Heart right ventricle (tissue), 16 donors: ENCODE results near the gene ZFPM1. TPM values are rescaled to one million over a fixed set of nuclear protein-coding genes. Genes with fewer than 3 reads are reported as not detected.

ENCODE experiments used
- ATAC-seq, 8 donors: fragments of 200-7000 bp; cut with Tn5 transposase; one replicate each; pipeline ENCODE4 v1.9.1; 2020; ENCODE audit warnings: mild to moderate bottlenecking in 8 of 8, moderate library complexity in 8 of 8, moderate number of reproducible peaks in 1 of 8
- DNase-seq, 2 donors: peaks; one replicate each; pipeline ENCODE4 v3.0.0-alpha.2; 2020
- H3K27ac ChIP-seq, 10 donors: fragments of 200-600 bp; sonication (generic) in 2 of 10; one replicate each; pipeline versions ENCODE4 v1.5.0 to v1.8.0; 2020 to 2022; ENCODE audit warnings: mild to moderate bottlenecking in 3 of 10
- H3K27me3 ChIP-seq, 7 donors: fragments of 200-600 bp; one replicate each; pipeline ENCODE4 v1.8.0; 2021 to 2022; ENCODE audit warnings: mild to moderate bottlenecking in 2 of 7
- H3K36me3 ChIP-seq, 9 donors: fragments of 200-600 bp; sonication (generic) in 1 of 9; one replicate each; pipeline versions ENCODE4 v1.5.0 to v1.8.0; 2020 to 2022; ENCODE audit warnings: mild to moderate bottlenecking in 2 of 9
- H3K4me1 ChIP-seq, 9 donors: fragments of 200-600 bp; sonication (generic) in 1 of 9; one replicate each; pipeline versions ENCODE4 v1.5.0 to v1.8.0; 2020 to 2022; ENCODE audit warnings: mild to moderate bottlenecking in 4 of 9
- H3K4me3 ChIP-seq, 10 donors: fragments of 200-600 bp; sonication (generic) in 2 of 10; one replicate each; pipeline versions ENCODE4 v1.5.0 to v1.8.0; 2020 to 2022; ENCODE audit warnings: mild to moderate bottlenecking in 7 of 10, moderate library complexity in 2 of 10
- H3K9me3 ChIP-seq, 11 donors: fragments of 200-600 bp in 10 of 11; sonication (generic) in 2 of 11; one replicate each; pipeline versions ENCODE4 v1.5.0 to v1.8.0; 2013 to 2022; ENCODE audit warnings: mild to moderate bottlenecking in 2 of 11, control low read depth in 1 of 11, moderate library complexity in 1 of 11
- WGBS, 2 donors: extraction: QIAGEN DNeasy Blood & Tissue Kit; methylation state at CpG; one replicate each; pipeline ENCODE4 v1.1.7; 2013; ENCODE audit warnings: inconsistent platforms in 1 of 2; 5-methylcytosine and 5-hydroxymethylcytosine counted together
- intact Hi-C, 10 donors: fragments of 100-400 bp; cut with DNase I; formaldehyde crosslinking; loops; one replicate each; pipeline versions ENCODE4 v1.11.1 to v1.14.2; 2022
- polyA plus RNA-seq, 2 donors: library from polyadenylated mRNA; stranded (reverse); fragments of 200-250 nt; gene quantifications; one replicate each; pipeline ENCODE4 v1.2.3, GENCODE V29; 2013
- total RNA-seq, 10 donors: library from RNA; stranded (reverse); fragmentation: NEBNext Ultra II Directional in 3 of 10; extraction: Animal tissue kit (Norgen Biotek cat#: 25700) in 3 of 10; gene quantifications; one replicate each; pipeline versions ENCODE4 v1.2.1 to v1.2.4, GENCODE V29; 2021 to 2023
- TF ChIP-seq, protein P1 (sequence below), 9 donors: fragments of 200-600 bp; sonication (generic) in 2 of 9; IDR thresholded peaks; one replicate each; pipeline versions ENCODE4 v1.5.0 to v1.8.0; 2021 to 2022; ENCODE audit warnings: antibody characterized with exemption in 9 of 9, mild to moderate bottlenecking in 5 of 9, moderate library complexity in 1 of 9
- donor health status: Arrhythmogenic right ventricular cardiomyopathy.
- donor health status: ischemic (EF 13 %, LVEDD 7.1; RV severe dilation, severe dysfunction).
- donor health status: healthy with polysubstance abuse.
- donor health status: DM: no; HTN: yes; CAD: no.
- donor health status: DM: no; HTN: no; CAD: no.
- donor health status: ischemic (EF 25% LVEDD 6.9; RV normal size, moderate dysfunction).
- donor health status: ischemic (EF 25% LVEDD 5.7; RV mildly dilated, moderate dysfunction).
- donor health status: healthy.
- donor health status: DM: yes; HTN: yes; CAD: no.
- donor health status: Ischemic cardiomyopathy.
- donor health status: ischemic (EF 35%, LVEDD 5.7; RV mildly dilated, moderate dysfunction).
- donor health status: nonischemic (EF 11% LVEDD 7.7; RV severe dilation, severe dysfunction).
- donor health status: DM: yes; HTN: yes; CAD: no.
- donor health status: PGD.
- donor health status: ischemic (EF 29% LVEDD 5.4; RV normal size, mild dysfunction).
- donor health status: nonischemic (EF 23%, LVEDD 6.1; RV moderate dilation, normal function).

Gene ZFPM1
- total and polyA plus RNA-seq, 12 donors = 2.0 to 10.4 (median 4.4) TPM

DNA sequence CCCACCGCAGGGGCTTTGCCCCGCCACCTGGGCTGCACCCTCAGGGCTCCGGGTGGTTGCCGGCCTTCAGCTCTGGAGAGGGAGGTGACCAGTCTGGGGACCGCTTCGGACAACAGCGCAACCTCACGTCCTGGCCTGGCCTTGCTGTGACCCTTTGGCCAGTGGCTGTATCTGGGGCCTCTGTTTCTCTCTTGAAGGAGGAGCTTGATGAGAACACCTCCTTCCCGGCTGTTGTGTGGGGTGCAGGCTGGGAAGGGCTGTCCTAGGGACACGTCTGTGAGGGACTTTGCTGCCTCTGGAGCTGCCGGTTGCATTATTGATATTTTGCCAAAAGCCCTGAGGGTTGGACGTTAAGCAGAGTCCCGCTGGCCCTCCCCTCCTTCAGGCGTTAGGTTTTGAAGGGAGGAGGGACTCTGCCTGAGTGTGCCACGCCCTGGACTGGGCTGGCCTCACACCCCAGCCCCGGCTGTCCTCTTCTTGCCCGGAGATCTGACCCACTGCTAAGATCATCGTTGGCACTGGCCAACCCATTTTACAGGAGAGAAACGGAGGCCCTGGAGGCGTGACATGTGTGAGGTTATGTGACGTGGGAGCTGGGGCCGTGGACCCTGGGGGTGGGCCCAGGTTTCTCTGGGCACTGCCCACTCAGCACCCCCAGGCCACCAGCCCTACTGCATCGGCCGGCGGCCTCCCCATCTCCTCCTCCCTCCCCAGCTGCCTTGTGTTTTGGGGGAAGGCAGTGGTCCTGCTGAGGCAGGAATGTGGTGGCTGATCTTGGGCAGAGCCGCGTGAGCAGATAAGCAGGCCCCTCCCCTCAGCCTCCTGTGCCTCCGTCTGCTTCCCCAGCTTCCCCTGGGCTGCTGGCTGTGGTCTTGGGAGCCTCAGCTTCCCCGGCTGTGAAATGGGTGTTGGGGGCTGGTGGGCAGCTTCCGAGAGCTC is 8.5 kb downstream of the ZFPM1 start:
- Histone ChIP-seq H3K4me1 (peaks cover 0 to 36% (median 12%) of the 10 kb centered on the region in 9 donors), H3K9me3 (no peaks in the 10 kb centered on the region), H3K27ac (peak overlapping the region in 1 of 10 donors; percentile 34), H3K4me3 (no peak overlapping the region), H3K36me3 (no peaks in the 10 kb centered on the region), H3K27me3 (peaks cover 0 to 6% (median 0%) of the 10 kb centered on the region in 7 donors)
- TF ChIP-seq, protein P1, sequence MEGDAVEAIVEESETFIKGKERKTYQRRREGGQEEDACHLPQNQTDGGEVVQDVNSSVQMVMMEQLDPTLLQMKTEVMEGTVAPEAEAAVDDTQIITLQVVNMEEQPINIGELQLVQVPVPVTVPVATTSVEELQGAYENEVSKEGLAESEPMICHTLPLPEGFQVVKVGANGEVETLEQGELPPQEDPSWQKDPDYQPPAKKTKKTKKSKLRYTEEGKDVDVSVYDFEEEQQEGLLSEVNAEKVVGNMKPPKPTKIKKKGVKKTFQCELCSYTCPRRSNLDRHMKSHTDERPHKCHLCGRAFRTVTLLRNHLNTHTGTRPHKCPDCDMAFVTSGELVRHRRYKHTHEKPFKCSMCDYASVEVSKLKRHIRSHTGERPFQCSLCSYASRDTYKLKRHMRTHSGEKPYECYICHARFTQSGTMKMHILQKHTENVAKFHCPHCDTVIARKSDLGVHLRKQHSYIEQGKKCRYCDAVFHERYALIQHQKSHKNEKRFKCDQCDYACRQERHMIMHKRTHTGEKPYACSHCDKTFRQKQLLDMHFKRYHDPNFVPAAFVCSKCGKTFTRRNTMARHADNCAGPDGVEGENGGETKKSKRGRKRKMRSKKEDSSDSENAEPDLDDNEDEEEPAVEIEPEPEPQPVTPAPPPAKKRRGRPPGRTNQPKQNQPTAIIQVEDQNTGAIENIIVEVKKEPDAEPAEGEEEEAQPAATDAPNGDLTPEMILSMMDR (IDR thresholded peaks at IDR 0.05) = no peak
- ATAC-seq = peak in 6 of 8 donors; percentile 19 to 60 (median 45)
- WGBS, 2 donors = 59 to 67% methylated on average over 29 to 30 of the region's 30 CpGs
- no peak for DNase-seq
- intact Hi-C loops = loop anchor here in 1 of 10 donors (5.0 kb wide), 1 partner anchor 46 kb away; no protein-coding TSS in a partner anchor

DNA sequence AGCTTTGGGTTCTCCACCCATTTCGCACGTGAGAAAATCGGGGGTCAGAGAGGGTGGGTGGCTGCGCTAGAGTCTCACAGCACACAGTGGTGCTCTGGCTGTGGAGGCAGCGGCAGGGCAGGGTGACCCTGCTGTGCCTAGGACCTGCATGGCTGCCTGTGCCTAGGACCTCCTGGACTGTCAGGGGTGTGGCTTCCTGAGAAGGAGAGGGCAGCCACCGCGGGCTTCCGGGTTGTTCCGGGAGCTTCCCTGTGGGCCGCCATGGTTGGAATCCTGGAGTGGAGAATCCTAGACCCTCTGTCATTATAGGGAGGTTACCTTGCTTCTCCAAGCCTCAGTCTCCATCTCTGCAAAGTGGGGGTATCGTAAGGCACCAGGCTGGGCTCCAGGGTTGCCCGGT is 9.3 kb downstream of the ZFPM1 start:
- peak in 1 of 8 donors; percentile 3 for ATAC-seq
- H3K27me3 ChIP-seq = no peaks in the 10 kb centered on the region
- no peaks in the 10 kb centered on the region for H3K9me3 ChIP-seq
- WGBS, 2 donors = 63 to 69% methylated on average over 12 of the region's 12 CpGs
- H3K4me3 ChIP-seq = no peak overlapping the region
- H3K27ac ChIP-seq = no peak overlapping the region
- no peak for DNase-seq
- intact Hi-C loops = loop anchor here in 1 of 10 donors (5.0 kb wide), 1 partner anchor 45 kb away; no protein-coding TSS in a partner anchor
- H3K36me3 ChIP-seq = no peaks in the 10 kb centered on the region
- H3K4me1 ChIP-seq = peaks cover 0 to 35% (median 11%) of the 10 kb centered on the region in 9 donors
- TF ChIP-seq, protein P1 (IDR thresholded peaks at IDR 0.05) = no peak

DNA sequence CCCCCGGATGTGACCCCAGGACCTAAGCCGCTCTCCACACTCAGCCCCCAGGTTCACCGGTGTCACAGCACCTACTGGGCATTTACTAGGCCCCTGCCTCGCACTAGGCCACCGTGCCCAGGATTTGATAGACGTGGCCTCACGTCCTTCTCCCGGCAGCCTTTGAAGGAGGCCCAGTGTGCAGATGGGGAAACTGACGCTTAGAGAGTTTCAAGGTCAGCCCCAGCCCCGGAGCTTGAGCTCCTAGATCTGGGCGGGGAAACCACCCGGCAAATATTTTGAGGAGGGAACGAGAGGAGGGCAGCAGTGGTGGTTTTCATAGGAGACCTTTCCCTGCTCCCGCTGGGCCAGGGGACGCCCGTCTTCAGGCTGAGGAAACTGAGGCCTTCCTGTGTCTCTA is 10.3 kb downstream of the ZFPM1 start:
- H3K4me1 ChIP-seq = peaks cover 0 to 35% (median 11%) of the 10 kb centered on the region in 9 donors
- intact Hi-C loops = loop anchor here in 1 of 10 donors (5.0 kb wide), 1 partner anchor 44 kb away; no protein-coding TSS in a partner anchor
- no peak for ATAC-seq
- 93 to 95% methylated on average over 16 of the region's 16 CpGs for WGBS, 2 donors
- H3K9me3 ChIP-seq = no peaks in the 10 kb centered on the region
- H3K36me3 ChIP-seq = no peaks in the 10 kb centered on the region
- no peaks in the 10 kb centered on the region for H3K27me3 ChIP-seq
- no peak overlapping the region for H3K27ac ChIP-seq
- TF ChIP-seq, protein P1 (IDR thresholded peaks at IDR 0.05) = no peak
- no peak overlapping the region for H3K4me3 ChIP-seq
- no peak for DNase-seq

DNA sequence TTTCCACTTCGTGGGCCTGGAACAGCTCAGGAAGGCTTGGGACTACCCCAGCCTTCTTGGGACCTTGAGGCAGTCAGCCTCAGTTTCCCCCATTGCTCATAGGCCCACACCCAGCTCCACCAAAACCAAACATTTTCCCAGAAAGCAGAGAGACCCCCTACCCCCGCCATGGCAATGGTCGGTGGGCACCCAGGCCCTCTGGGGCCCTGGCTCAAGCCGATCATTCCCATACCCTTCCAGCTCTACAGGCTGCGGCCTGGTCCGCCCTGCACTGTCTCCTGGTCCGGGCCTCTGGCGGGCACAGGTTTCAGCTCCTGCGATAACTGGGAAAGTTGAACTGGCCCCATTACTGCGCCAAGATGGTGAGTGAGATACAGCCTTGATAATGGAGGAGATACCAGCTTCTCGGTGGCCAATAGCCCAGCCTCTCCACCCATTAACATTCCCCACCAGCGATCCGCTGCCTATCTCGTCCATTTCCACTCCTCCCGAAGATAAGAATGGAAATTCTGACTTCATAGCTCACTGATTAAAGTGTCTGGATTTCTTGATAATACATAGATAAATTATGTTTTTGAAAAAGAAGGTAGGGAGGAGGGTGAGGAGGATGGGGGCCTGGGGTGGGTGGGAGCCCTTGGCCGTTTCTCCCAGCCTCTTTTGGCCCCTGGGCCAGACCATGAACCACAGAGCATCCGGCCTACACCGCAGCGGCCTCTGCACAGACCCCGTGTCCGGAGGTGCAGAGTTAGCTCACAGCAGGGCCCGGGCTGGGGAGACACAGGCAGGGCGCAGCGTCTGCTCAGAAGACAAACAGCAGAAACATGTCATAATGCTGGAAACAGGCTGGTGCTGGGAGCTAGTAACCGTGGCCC is 11.6 kb downstream of the ZFPM1 start:
- Histone ChIP-seq H3K4me3 (no peak overlapping the region), H3K27me3 (no peaks in the 10 kb centered on the region), H3K27ac (peak overlapping the region in 3 of 10 donors; percentile 41 to 58 (median 51)), H3K36me3 (no peaks in the 10 kb centered on the region), H3K9me3 (no peaks in the 10 kb centered on the region), H3K4me1 (peaks cover 0 to 38% (median 11%) of the 10 kb centered on the region in 9 donors)
- intact Hi-C loops = loop anchor here in 1 of 10 donors (5.0 kb wide), 1 partner anchor 43 kb away; no protein-coding TSS in a partner anchor
- TF ChIP-seq, protein P1 (IDR thresholded peaks at IDR 0.05) = no peak
- DNase-seq = no peak
- WGBS, 2 donors = 78% methylated on average over 25 of the region's 25 CpGs
- ATAC-seq = peak in 2 of 8 donors; percentile 38 to 46
